ENCODE results near the gene CTDP1.

CTDP1 gene

DNA sequence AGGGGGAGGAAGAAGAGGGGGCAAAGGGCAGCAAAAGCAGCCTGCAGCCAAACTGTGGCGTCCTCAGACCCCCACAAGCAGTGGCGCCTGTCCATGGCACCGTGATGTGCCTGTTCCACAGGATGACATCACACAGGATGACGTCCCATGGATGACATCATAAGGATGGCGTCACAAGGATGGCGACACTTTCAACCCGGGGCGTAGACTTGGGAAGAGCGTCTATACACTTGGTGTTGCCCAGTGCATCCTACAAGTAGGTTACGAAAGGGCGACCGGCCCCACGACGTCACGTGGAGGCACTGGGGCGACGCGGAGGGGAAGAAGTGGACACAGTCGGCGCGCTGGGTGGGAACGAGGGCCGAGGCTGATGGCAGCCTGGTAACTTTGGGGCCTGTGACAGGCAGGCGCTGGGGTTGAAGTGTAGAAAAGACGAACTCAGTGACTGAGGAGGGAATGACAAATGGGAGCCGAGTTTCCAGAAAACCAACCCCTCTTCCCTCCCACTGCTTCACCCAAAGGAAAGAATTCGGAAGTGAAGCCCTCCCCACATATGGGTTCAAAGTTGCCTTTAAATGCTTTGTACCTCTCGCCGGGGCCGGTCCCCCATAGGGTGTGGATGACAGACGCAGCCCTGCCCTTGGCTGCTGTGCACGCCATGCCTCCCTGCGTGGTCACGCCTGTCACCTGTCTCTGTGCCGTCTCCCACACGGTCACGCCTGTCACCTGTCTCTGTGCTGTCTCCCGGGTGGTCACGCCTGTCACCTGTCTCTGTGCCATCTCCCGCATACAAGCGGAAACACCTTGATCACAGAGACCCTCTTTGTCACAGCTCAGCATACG is 104.7 kb downstream of the CTDP1 start:
- TF ChIP-seq CTCF (IDR thresholded peaks at IDR 0.05; ENCODE audit: low read depth, low read length), result no peak
- no peak overlapping the region for H3K4me3 ChIP-seq (ENCODE audit: low read depth, low read length)

DNA sequence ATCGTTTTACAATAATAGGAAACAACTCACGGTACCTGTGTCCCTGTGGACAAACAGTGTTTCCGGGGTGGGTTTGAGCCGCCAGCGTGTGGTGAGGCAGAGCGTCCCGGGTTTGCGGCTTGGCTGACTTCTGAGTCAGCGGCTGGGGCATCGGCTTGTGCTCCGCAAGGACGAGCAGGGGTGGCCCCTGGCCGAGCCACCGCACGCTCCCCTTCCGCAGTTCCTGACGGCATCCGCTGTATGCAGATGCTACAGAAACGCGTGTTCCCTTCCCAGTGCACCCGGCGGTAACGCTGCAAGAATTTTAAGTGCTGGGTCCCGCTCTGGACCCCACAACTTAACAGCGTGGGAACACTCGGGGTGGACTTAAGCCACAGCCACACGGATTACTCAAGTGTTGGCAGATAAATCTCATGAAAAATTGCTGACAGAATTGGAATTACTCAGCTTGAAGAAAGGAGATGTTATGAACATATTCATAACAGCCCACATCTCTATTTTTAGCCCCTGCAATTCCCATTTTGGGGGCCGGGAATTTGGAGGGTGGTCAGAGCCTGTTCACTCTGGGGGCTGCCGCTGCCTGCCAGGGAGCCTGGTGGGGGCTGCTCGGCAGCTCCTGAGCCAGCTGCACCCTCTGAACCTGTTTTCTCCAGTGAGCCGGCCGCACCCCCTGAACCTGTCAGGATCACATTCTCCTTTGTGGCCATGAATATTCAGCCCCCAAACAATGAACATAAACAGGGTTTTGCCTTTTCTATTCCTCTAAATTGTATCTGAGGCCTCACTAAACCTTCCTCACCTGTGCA is 105.6 kb downstream of the CTDP1 start:
- no peak overlapping the region for H3K4me3 ChIP-seq (ENCODE audit: low read depth, low read length)
- no peak for TF ChIP-seq CTCF (IDR thresholded peaks at IDR 0.05; ENCODE audit: low read depth, low read length)

DNA sequence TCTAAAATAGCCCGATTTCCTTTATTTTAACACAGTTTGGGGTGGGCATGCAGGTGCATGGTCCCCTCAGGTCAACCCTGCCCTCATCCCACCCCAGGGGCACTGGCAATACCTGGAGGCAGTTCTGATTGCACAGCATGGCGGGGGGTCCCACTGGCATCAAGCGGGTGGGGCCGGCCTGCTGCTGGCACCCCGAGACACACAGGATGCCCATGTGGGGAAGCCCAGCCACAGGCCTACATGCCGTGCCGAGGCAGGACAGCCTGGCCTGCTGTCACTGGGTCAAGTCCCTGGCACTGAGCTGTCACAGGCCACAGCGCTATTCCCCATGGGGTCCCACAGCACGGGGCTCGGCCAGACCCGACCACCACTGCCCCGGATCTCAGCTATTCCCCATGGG is 106.2 kb downstream of the CTDP1 start:
- H3K4me3 ChIP-seq (ENCODE audit: low read depth, low read length), result no peak overlapping the region
- no peak for TF ChIP-seq CTCF (IDR thresholded peaks at IDR 0.05; ENCODE audit: low read depth, low read length)

DNA sequence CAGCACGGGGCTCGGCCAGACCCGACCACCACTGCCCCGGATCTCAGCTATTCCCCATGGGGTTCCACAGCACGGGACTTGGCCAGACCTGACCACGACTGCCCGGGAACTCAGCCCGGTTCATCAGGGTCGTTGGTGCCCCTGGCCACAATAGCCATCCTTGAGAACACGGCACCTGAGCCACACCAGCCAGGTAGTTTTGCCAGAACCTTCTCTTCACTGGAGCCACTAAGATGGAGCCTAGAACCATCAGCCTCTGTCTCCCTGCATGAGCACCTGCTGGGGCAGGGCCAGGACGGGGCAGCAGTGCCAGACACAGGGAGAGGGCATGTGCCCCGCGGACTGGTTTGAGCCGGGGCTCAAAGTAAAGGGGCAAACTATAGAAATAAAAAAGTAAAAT is 106.7 kb downstream of the CTDP1 start:
- H3K4me3 ChIP-seq (ENCODE audit: low read depth, low read length), result no peak overlapping the region
- no peak for TF ChIP-seq CTCF (IDR thresholded peaks at IDR 0.05; ENCODE audit: low read depth, low read length)

DNA sequence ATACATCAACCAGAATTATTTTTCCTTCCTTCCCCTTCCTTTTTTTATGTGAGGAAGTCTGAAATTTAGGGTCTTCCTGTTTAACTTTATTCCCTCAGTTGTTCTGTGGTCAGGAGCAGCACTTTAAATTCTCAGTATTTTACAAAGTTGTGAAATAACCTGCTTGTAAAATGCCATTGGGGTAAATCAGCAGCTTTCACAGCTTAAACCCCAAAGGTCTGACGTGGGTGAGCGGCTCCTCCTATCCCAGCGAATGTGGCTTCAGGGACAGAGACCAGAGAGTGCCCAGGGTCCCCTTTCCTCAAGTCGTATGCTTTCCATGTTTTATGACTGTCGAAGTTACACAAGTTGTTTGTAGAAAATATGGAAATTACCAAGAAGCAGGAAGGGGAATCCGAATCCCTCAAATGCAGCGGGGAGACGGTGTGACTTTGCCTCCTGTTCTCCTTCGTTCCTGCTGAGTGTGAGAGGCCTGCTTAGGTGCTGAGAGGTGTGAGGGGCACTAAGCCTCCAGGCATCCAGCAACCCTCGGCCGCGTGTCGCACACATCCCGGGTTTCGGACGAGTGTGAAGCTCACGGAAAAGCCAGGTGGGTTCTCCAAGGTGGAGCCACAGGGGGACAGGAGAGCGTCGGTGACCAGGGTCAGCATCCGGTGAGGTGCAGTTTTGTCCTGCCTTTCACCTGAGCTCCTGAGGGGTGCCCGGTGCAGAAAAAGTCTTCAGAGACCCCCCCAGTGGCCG is 107.4 kb downstream of the CTDP1 start:
- no peak for TF ChIP-seq CTCF (IDR thresholded peaks at IDR 0.05; ENCODE audit: low read depth, low read length)
- H3K4me3 ChIP-seq (ENCODE audit: low read depth, low read length), result no peak overlapping the region

DNA sequence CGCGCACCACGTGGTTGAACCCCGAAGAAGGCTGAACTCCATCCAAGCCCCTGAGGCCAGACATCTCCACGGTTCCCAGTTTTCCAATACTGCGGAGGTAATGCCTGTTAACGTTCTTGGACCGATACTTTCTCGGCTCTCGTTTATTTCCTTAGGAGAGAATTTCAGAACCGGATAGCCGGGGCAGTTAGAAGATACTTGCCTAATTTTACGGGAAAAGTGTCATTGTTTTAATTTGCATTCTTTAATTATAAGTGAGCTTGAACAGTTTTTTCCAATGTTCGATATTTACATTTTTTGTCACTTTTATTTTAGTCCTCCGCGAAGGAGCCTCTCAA is 107.9 kb downstream of the CTDP1 start:
- TF ChIP-seq CTCF (IDR thresholded peaks at IDR 0.05; ENCODE audit: low read depth, low read length), result no peak
- no peak overlapping the region for H3K4me3 ChIP-seq (ENCODE audit: low read depth, low read length)
